Right atrium auricular region (tissue), 2 donors: ENCODE results near the gene VSTM2B. TPM values are rescaled to one million over a fixed set of nuclear protein-coding genes. Genes with fewer than 3 reads are reported as not detected.

Source experiments
- DNase-seq: peaks from one replicate; pipeline ENCODE4 v3.0.0-alpha.2; 2019; ENCODE audit warnings: low spot score
- H3K27ac ChIP-seq, 2 donors: fragments of 200-600 bp; sonication (generic); 1 replicate in 1 of 2; 2 replicates in 1 of 2; pipeline ENCODE4 v1.5.1; 2016 to 2019
- H3K27me3 ChIP-seq, 2 donors: fragments of 200-600 bp; sonication (generic); one replicate each; pipeline versions ENCODE4 v1.5.1 to v1.6.0; 2017 to 2019
- H3K36me3 ChIP-seq: fragments of 200-600 bp; sonication (generic); one replicate; pipeline ENCODE4 v1.5.1; 2016
- H3K4me1 ChIP-seq, 2 donors: fragments of 200-600 bp; sonication (generic); one replicate each; pipeline versions ENCODE4 v1.5.1 to v1.6.0; 2017 to 2019
- H3K4me3 ChIP-seq, 2 donors: fragments of 200-600 bp; sonication (generic); 1 replicate in 1 of 2; 2 replicates in 1 of 2; pipeline ENCODE4 v1.5.1; 2017 to 2019; ENCODE audit warnings: mild to moderate bottlenecking in 1 of 2, moderate library complexity in 1 of 2
- H3K9me3 ChIP-seq, 2 donors: fragments of 200-600 bp; sonication (generic); one replicate each; pipeline ENCODE4 v1.5.1; 2019
- CTCF ChIP-seq, 2 donors: fragments of 200-600 bp; sonication (generic); IDR thresholded peaks; one replicate each; pipeline ENCODE4 v1.5.1; 2019; ENCODE audit warnings: antibody characterized with exemption in 2 of 2
- total RNA-seq, 2 donors: library from RNA; depleted of rRNA; stranded (reverse); fragments of >200 nt; gene quantifications; one replicate each; pipeline ENCODE4 v1.1.0, GENCODE V29; 2016

Gene VSTM2B
- total RNA-seq, 2 donors from 2014 or later = not detected

- Histone ChIP-seq H3K9me3 (no peaks in the 10 kb centered on the region), H3K27me3 (no peaks in the 10 kb centered on the region), H3K27ac (no peak overlapping the region), H3K4me3 (no peak overlapping the region), H3K36me3 (no peaks in the 10 kb centered on the region), H3K4me1 (no peaks in the 10 kb centered on the region)
- no peak for TF ChIP-seq CTCF (IDR thresholded peaks at IDR 0.05)
- DNase-seq = no peak
Measured at GRCh38 chr19:29567366-29567915, 41.6 kb downstream of the VSTM2B start.

- Histone ChIP-seq H3K4me1 (no peaks in the 10 kb centered on the region), H3K9me3 (no peaks in the 10 kb centered on the region), H3K27me3 (no peaks in the 10 kb centered on the region), H3K4me3 (no peak overlapping the region), H3K27ac (no peak overlapping the region), H3K36me3 (no peaks in the 10 kb centered on the region)
- no peak for DNase-seq
- no peak for TF ChIP-seq CTCF (IDR thresholded peaks at IDR 0.05)
Measured at GRCh38 chr19:29568036-29569025, 42.5 kb downstream of the VSTM2B start.

GRCh38 chr19:29569038-29569911 lies 43.5 kb downstream of the VSTM2B start:
- Histone ChIP-seq H3K4me1 (no peaks in the 10 kb centered on the region), H3K27ac (no peak overlapping the region), H3K4me3 (no peak overlapping the region), H3K36me3 (no peaks in the 10 kb centered on the region), H3K9me3 (no peaks in the 10 kb centered on the region), H3K27me3 (no peaks in the 10 kb centered on the region)
- DNase-seq = no peak
- no peak for TF ChIP-seq CTCF (IDR thresholded peaks at IDR 0.05)

GRCh38 chr19:29571181-29571580 lies 45.4 kb downstream of the VSTM2B start:
- Histone ChIP-seq H3K27ac (no peak overlapping the region), H3K9me3 (no peaks in the 10 kb centered on the region), H3K4me1 (no peaks in the 10 kb centered on the region), H3K27me3 (no peaks in the 10 kb centered on the region), H3K4me3 (no peak overlapping the region), H3K36me3 (no peaks in the 10 kb centered on the region)
- no peak for TF ChIP-seq CTCF (IDR thresholded peaks at IDR 0.05)
- peak; percentile 52 for DNase-seq

- no peak overlapping the region for H3K27ac ChIP-seq
- H3K4me3 ChIP-seq = no peak overlapping the region
- TF ChIP-seq CTCF (IDR thresholded peaks at IDR 0.05) = no peak
- H3K36me3 ChIP-seq = no peaks in the 10 kb centered on the region
- DNase-seq = no peak
- H3K27me3 ChIP-seq = no peaks in the 10 kb centered on the region
- H3K9me3 ChIP-seq = no peaks in the 10 kb centered on the region
- H3K4me1 ChIP-seq = no peaks in the 10 kb centered on the region
Measured at GRCh38 chr19:29573486-29573885, 47.7 kb downstream of the VSTM2B start.
